ENCODE results near the gene THOP1. TPM values are rescaled to one million over a fixed set of nuclear protein-coding genes. Genes with fewer than 3 reads are reported as not detected.

THOP1 gene
- total and polyA plus RNA-seq, 10 of the 15 experiments (the other 5 are each of a cell fraction or from before 2014, with no cell fraction given) = 1.9 to 270 (median 169) TPM

- TF ChIP-seq ZNF592 (IDR thresholded peaks at IDR 0.05) = peak; percentile 70; the same call in 1 of the 2 replicates
- 0 out of 4 replicates have a peak, but pooled peaks of 1 of the 2 experiments have one; percentile 27 for TF ChIP-seq EP300 (IDR thresholded peaks at IDR 0.05; ENCODE audit: borderline replicate concordance in 1 of 2, control insufficient read depth in 1 of 2, low read depth in 2 of 2, low read length in 2 of 2)
- TF ChIP-seq NBN (IDR thresholded peaks at IDR 0.05) = 0 out of 2 replicates have a peak, but pooled peaks have one; percentile 19
- peak; percentile 54 for TF ChIP-seq SMC3 (IDR thresholded peaks at IDR 0.05; ENCODE audit: borderline replicate concordance, low read length)
- peak; percentile 77 for TF ChIP-seq SMARCA5 (IDR thresholded peaks at IDR 0.05)
- peak; percentile 94 for TF ChIP-seq TARDBP (IDR thresholded peaks at IDR 0.05; ENCODE audit: borderline replicate concordance)
- peak; percentile 21 for TF ChIP-seq HDAC6 (IDR thresholded peaks at IDR 0.05; ENCODE audit: unreplicated experiment)
- TF ChIP-seq CTCF (IDR thresholded peaks at IDR 0.05 in 2 of 3, conservative IDR thresholded peaks at IDR 0.05 in 1 of 3; ENCODE audit: control insufficient read depth in 2 of 3, extremely low read depth in 1 of 3, insufficient read depth in 1 of 3, low read depth in 3 of 3, low read length in 3 of 3) = peak; percentile 97 to 98 (median 98)
- TF ChIP-seq BCLAF1 (IDR thresholded peaks at IDR 0.05) = 0 out of 2 replicates have a peak, but pooled peaks have one; percentile 41
- TF ChIP-seq EZH2 (IDR thresholded peaks at IDR 0.05; ENCODE audit: borderline replicate concordance, control insufficient read depth, low read depth, low read length) = no peak
- TF ChIP-seq ZBED1 (IDR thresholded peaks at IDR 0.05; ENCODE audit: borderline replicate concordance) = no peak
- peak; percentile 99 for TF ChIP-seq HCFC1 (IDR thresholded peaks at IDR 0.05; ENCODE audit: low read length)
- TF ChIP-seq BACH1 (IDR thresholded peaks at IDR 0.05; ENCODE audit: borderline replicate concordance) = peak; percentile 82
- no peak for TF ChIP-seq SMAD1 (IDR thresholded peaks at IDR 0.05; ENCODE audit: low read depth, partially characterized antibody)
- peak; percentile 40 for TF ChIP-seq USF1 (IDR thresholded peaks at IDR 0.05; ENCODE audit: borderline replicate concordance, extremely low read length, insufficient read depth, low read depth, low read length)
- TF ChIP-seq YBX1 (IDR thresholded peaks at IDR 0.05) = no peak
- peak; percentile 76 for TF ChIP-seq NR2C1 (IDR thresholded peaks at IDR 0.05)
- peak; percentile 68 for TF ChIP-seq ZNF207 (IDR thresholded peaks at IDR 0.05; ENCODE audit: borderline replicate concordance)
- TF ChIP-seq SRF (IDR thresholded peaks at IDR 0.05; ENCODE audit: low read depth in 2 of 2, low read length in 2 of 2) = no peak
- 0 out of 2 replicates have a peak, but pooled peaks have one; percentile 40 for TF ChIP-seq CHD2 (IDR thresholded peaks at IDR 0.05; ENCODE audit: borderline replicate concordance, low read depth, low read length)
Measured at GRCh38 chr19:2819540-2820111, 34.3 kb downstream of the THOP1 start, which contains the start of gene ZNF554 (continued).

Measured in GM12878 (cell line).